PC-9 (cell line): Measurements from ENCODE around the gene DUSP7. TPM values are rescaled to one million over a fixed set of nuclear protein-coding genes. Genes with fewer than 3 reads are reported as not detected.

ENCODE experiments used
- BruUV-seq: library from RNA; stranded (reverse); fragments of 400-500 nt; replicated peaks from 2 replicates; lab custom pipeline; 2021; lab: Mats Ljungman, UMichigan
- CTCF ChIA-PET: fragments of 300-600 bp; sonication (Branson Sonifier 250); formaldehyde crosslinking; loops from one replicate; lab custom pipeline; 2022; ENCODE audit warnings: antibody characterized with exemption; lab: Charles Lee
- POLR2A ChIA-PET: fragments of 300-600 bp; sonication (Branson Sonifier 250); formaldehyde crosslinking; loops from one replicate; lab custom pipeline; 2022; ENCODE audit warnings: antibody characterized with exemption; ENCODE audit not compliant: unreplicated experiment; lab: Charles Lee
- DNase-seq, 2 experiments: peaks; one replicate each; pipeline versions ENCODE4 v3.0.0 to v3.0.0-alpha.2; 2015 to 2022; ENCODE audit warnings: mixed read lengths in 1 of 2
- H2AFZ ChIP-seq: fragments of 200-600 bp; sonication (generic); 2 replicates; pipeline ENCODE4 v1.8.1; 2017; ENCODE audit warnings: antibody characterized with exemption
- H3F3A ChIP-seq: fragments of 200-600 bp; sonication (generic); 2 replicates; pipeline ENCODE4 v1.8.1; 2017; ENCODE audit warnings: antibody characterized with exemption, mild to moderate bottlenecking, low read depth; ENCODE audit not compliant: insufficient read depth
- H3K27ac ChIP-seq: fragments of 200-600 bp; sonication (generic); 2 replicates; pipeline ENCODE4 v1.6.1; 2016; ENCODE audit warnings: mixed run types
- H3K27me3 ChIP-seq: fragments of 200-600 bp; sonication (generic); 2 replicates; pipeline ENCODE4 v1.6.1; 2016; ENCODE audit warnings: low read depth, mixed run types; ENCODE audit not compliant: insufficient read depth
- H3K36me3 ChIP-seq: fragments of 200-600 bp; sonication (generic); 2 replicates; pipeline ENCODE4 v1.6.1; 2016; ENCODE audit warnings: low read depth, mixed run types
- H3K4me1 ChIP-seq: fragments of 200-600 bp; sonication (generic); replicated peaks from 2 replicates; pipeline ENCODE4 v1.6.1; 2016; ENCODE audit warnings: mixed run types; ENCODE audit not compliant: insufficient read depth
- H3K4me2 ChIP-seq: fragments of 200-600 bp; sonication (generic); 2 replicates; pipeline ENCODE4 v1.6.1; 2017; ENCODE audit warnings: mixed run types
- H3K4me3 ChIP-seq: fragments of 200-600 bp; sonication (generic); 2 replicates; pipeline ENCODE4 v1.6.1; 2016; ENCODE audit warnings: mixed run types
- H3K79me2 ChIP-seq: fragments of 200-600 bp; sonication (generic); 2 replicates; pipeline ENCODE4 v1.6.1; 2017; ENCODE audit warnings: low read depth, mixed run types
- H3K9me2 ChIP-seq: fragments of 200-600 bp; sonication (generic); 2 replicates; pipeline ENCODE4 v1.8.1; 2017; ENCODE audit warnings: mild to moderate bottlenecking; ENCODE audit not compliant: insufficient read depth
- H3K9me3 ChIP-seq: fragments of 200-600 bp; sonication (generic); 2 replicates; pipeline ENCODE4 v1.8.1; 2016; ENCODE audit warnings: low read depth; ENCODE audit not compliant: insufficient read depth
- H4K20me1 ChIP-seq: fragments of 200-600 bp; sonication (generic); 2 replicates; pipeline ENCODE4 v1.8.1; 2017; ENCODE audit not compliant: insufficient read depth
- CTCF ChIP-seq: fragments of 200-600 bp; sonication (generic); conservative IDR thresholded peaks from 2 replicates; pipeline ENCODE4 v1.6.1; 2017; ENCODE audit warnings: mixed run types, antibody characterized with exemption, mild to moderate bottlenecking, moderate library complexity
- EZH2 ChIP-seq: fragments of 200-600 bp; sonication (generic); IDR thresholded peaks from 2 replicates; pipeline ENCODE4 v1.8.0; 2017; ENCODE audit warnings: antibody characterized with exemption, low read depth
- intact Hi-C: fragments of 100-400 bp; cut with micrococcal nuclease; formaldehyde crosslinking; loops from one replicate; pipeline ENCODE4 v1.10.0; 2022; ENCODE audit not compliant: unreplicated experiment
- total RNA-seq: library from RNA; stranded (reverse); gene quantifications from 2 replicates; pipeline ENCODE4 v1.2.3, GENCODE V29; 2021

Gene DUSP7
- total RNA-seq, 1 experiment from 2014 or later, result 9.5 TPM

- H3K79me2 ChIP-seq, result no peaks in the 10 kb centered on the region
- no peak overlapping the region for H2AFZ ChIP-seq
- no peaks in the 10 kb centered on the region for H4K20me1 ChIP-seq
- H3K27me3 ChIP-seq, result no peaks in the 10 kb centered on the region
- CTCF ChIA-PET, result no interaction called here
- H3K27ac ChIP-seq, result no peak overlapping the region
- no peaks in the 10 kb centered on the region for H3K9me3 ChIP-seq
- no peaks in the 10 kb centered on the region for H3F3A ChIP-seq
- POLR2A ChIA-PET, result no interaction called here
- H3K4me1 ChIP-seq, result no peaks in the 10 kb centered on the region
- H3K4me3 ChIP-seq, result no peak overlapping the region
- H3K4me2 ChIP-seq, result no peak overlapping the region
- TF ChIP-seq CTCF (no peak), EZH2 (no peak)
- H3K36me3 ChIP-seq, result no peaks in the 10 kb centered on the region
- no peaks in the 10 kb centered on the region for H3K9me2 ChIP-seq
- intact Hi-C loops, result no loop called here
- no TSS peak for BruUV-seq
- no peak for DNase-seq
Measured at GRCh38 chr3:52072471-52072870, 16.1 kb upstream of the DUSP7 start.

- DNase-seq, result no peak
- Histone ChIP-seq H3K79me2 (no peaks in the 10 kb centered on the region), H3K4me3 (no peak overlapping the region), H3K9me3 (no peaks in the 10 kb centered on the region), H3K27ac (no peak overlapping the region), H2AFZ (no peak overlapping the region), H3K36me3 (no peaks in the 10 kb centered on the region), H3K27me3 (no peaks in the 10 kb centered on the region), H3K4me1 (no peaks in the 10 kb centered on the region), H4K20me1 (no peaks in the 10 kb centered on the region), H3F3A (no peaks in the 10 kb centered on the region), H3K9me2 (no peaks in the 10 kb centered on the region), H3K4me2 (no peak overlapping the region)
- no peak for TF ChIP-seq EZH2
- no peak for TF ChIP-seq CTCF
- intact Hi-C loops, result no loop called here
- ChIA-PET CTCF (no interaction called here), POLR2A (no interaction called here)
- BruUV-seq, result no TSS peak
Measured at GRCh38 chr3:52072020-52072419, 15.6 kb upstream of the DUSP7 start.

GRCh38 chr3:52070724-52071621, 14.6 kb upstream of the DUSP7 start:
- H3K9me2 ChIP-seq, result no peaks in the 10 kb centered on the region
- ChIA-PET CTCF (interaction anchor here (0.6 kb wide), 1 partner anchor 47 kb away, joined by 5 read pairs; no protein-coding TSS in a partner anchor), POLR2A (no interaction called here)
- TF ChIP-seq EZH2, result no peak
- no peak for TF ChIP-seq CTCF
- no peaks in the 10 kb centered on the region for H3K4me1 ChIP-seq
- H3K4me2 ChIP-seq, result no peak overlapping the region
- no peaks in the 10 kb centered on the region for H4K20me1 ChIP-seq
- no peak for DNase-seq
- BruUV-seq, result no TSS peak
- intact Hi-C loops, result no loop called here
- H3K4me3 ChIP-seq, result no peak overlapping the region
- no peak overlapping the region for H2AFZ ChIP-seq
- no peaks in the 10 kb centered on the region for H3K9me3 ChIP-seq
- H3F3A ChIP-seq, result no peaks in the 10 kb centered on the region
- H3K27ac ChIP-seq, result no peak overlapping the region
- H3K27me3 ChIP-seq, result no peaks in the 10 kb centered on the region
- H3K36me3 ChIP-seq, result no peaks in the 10 kb centered on the region
- no peaks in the 10 kb centered on the region for H3K79me2 ChIP-seq
